Muscle of arm (tissue), 12 donors: ENCODE measurements around the gene MAN1C1. TPM values are rescaled to one million over a fixed set of nuclear protein-coding genes. Genes with fewer than 3 reads are reported as not detected.
A peak's percentile ranks its signal among the peaks of the same experiment; 100 is the strongest.

Experiments used
- DNase-seq: peaks from one replicate; pipeline ENCODE4 v3.0.0-alpha.2; 2013
- polyA plus RNA-seq, 12 donors: library from polyadenylated mRNA; unstranded; fragments of 120-200 nt; gene quantifications; one replicate each; pipeline ENCODE4 v1.2.1, GENCODE V29; 2013; ENCODE audit not compliant: insufficient read length in 12 of 12

MAN1C1 gene
- polyA plus RNA-seq, 12 donors = 9.3 to 16.2 (median 11.6) TPM; not detected in 1

GRCh38 chr1:25754470-25755181 lies 138.0 kb downstream of the MAN1C1 start:
- DNase-seq = peak; percentile 69

DNA sequence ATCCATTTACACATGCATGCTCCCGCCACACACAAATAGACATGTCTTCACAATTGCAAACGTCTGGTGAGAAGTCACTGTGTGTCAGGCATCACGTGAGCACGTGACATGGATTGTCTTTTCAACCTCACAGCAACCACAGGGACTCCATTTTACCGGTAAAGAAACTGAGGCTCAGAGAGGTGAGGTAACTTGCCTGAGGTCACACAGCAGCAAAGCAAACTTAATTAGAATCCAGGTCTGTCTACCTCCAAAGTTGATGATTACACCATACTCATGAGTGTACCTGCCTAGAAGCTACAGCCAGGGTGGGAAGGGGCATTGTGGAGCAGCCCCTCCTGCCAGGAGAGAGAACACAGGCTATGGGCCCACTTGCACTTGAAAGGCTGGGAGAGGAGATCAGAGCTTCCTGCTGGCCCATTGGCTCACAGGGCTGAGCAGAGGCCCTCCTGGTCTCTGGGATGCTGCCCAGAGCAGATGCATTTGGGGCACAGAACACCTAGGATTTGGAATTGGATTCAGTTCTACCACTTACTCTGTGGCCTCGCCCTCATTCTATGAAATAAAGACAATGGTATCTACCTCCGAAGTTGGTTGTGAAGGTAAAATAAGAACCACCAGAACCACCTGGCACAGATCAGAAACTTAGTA lies 139.0 kb downstream of the MAN1C1 start:
- DNase-seq = no peak

DNA sequence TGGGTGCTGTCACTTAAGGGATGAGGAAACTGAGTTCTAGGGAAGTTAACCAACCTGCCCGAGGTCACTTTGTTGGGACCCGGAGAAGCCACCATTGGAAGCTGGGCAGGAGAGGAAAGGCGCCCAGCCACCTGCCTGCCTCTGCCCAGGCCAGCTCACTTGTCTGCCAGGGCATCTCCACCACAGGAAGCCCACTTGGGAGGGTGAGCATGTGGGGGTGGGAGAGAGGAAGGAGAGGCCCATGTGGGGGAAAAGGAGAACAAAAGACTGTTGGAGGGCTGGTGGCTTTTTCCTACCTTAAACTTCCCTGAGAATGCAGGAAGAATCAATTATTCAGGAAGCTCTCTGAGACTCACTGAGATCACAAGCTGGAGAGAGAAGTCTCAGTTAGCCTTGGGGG lies 139.6 kb downstream of the MAN1C1 start:
- DNase-seq = no peak

- no peak for DNase-seq
Observed at GRCh38 chr1:25757151-25757845, 140.7 kb downstream of the MAN1C1 start.

DNA sequence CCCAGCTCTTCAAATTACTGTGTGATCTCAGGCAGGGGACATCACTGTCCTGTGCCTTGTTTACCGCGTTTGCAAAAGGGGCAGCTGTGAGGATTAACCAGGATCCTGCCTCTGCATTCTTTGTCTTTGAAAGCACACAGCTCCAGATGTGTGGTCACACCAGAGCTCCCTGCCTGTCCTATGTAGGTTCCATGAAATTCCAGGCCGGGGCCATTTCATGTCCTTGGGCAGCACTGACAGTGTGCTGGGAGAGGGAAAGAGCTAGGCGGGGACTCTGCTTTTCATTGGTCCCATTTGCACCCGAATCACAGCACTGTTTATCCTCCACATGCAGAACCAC lies 141.2 kb downstream of the MAN1C1 start:
- DNase-seq = no peak

- DNase-seq = no peak
Observed at GRCh38 chr1:25758466-25759070, 142.0 kb downstream of the MAN1C1 start.

- DNase-seq = no peak
Observed at GRCh38 chr1:25760122-25760719, 143.6 kb downstream of the MAN1C1 start.

GRCh38 chr1:25760871-25761270 lies 144.3 kb downstream of the MAN1C1 start:
- DNase-seq = no peak

DNA sequence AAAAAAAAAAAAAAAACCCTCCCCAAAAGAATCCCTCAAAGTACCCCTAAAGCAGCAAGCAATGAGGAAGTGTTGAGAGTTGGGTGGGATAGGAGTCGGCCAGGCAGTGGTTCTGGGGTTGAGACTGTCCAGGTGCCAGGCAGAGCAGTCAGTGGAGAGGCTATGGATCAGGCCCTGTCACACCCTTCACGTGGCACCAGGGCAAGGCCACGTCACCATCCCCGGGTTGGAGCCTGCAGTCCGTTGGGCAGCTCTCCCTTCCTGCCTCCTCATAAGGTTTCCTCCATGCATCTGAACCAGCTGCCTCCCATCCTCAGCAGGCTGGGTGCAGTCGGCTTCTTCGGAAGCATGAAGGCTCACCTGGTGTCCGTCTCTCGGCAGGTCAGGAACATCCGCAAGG lies 146.9 kb downstream of the MAN1C1 start:
- DNase-seq = no peak

- no peak for DNase-seq
Observed at GRCh38 chr1:25765136-25765922, 148.7 kb downstream of the MAN1C1 start.

DNA sequence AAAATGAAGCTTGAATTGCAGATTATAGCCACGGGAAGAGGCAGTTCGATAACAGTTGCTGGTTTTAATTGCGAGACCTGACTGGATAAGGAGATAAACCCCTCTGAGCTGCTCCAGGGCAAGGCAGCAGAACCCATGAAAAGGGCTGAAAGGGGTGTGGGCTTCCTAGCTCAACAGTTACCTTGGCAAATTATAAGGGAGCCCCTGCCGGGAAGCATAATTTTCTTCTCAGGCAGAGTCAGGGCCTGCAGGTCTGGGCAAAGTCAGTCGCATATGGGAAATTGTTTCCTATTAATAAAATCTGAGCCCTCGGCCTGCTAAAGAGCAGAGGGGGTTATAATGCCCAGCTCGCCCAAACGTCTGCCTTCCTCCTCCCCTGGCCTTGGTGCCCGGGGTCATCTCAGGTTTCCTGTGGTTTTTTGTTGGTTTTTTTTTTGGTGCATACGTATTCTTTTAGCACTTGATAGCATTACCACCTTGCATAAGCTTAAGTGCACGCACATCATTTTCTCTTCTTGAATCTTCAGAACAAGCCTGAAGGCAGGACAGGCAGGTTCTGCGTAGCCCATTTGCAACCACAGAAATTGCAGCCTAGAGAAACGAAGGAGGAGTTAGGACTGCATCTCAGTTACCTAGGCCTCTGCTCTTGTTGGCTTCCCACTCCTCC lies 149.5 kb downstream of the MAN1C1 start:
- DNase-seq = no peak

GRCh38 chr1:25766721-25767436 lies 150.3 kb downstream of the MAN1C1 start:
- DNase-seq = no peak

GRCh38 chr1:25767437-25767770 lies 150.8 kb downstream of the MAN1C1 start:
- DNase-seq = no peak

DNA sequence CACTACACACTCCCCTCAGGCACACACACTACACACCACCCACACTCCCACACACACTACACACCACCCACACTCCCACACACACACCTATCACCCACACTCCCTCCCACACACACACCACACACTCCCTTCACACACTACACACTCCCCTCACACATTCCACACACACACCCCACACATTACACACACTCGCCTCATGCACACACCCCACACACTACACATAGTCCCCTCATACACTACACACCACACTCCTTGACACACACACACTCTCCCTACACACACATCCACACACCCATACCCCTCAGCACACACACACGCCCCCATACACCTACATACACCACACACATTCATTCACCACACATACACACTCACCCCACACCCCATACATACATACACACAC lies 152.4 kb downstream of the MAN1C1 start:
- DNase-seq = no peak

GRCh38 chr1:25769625-25770383 lies 153.2 kb downstream of the MAN1C1 start:
- no peak for DNase-seq

DNA sequence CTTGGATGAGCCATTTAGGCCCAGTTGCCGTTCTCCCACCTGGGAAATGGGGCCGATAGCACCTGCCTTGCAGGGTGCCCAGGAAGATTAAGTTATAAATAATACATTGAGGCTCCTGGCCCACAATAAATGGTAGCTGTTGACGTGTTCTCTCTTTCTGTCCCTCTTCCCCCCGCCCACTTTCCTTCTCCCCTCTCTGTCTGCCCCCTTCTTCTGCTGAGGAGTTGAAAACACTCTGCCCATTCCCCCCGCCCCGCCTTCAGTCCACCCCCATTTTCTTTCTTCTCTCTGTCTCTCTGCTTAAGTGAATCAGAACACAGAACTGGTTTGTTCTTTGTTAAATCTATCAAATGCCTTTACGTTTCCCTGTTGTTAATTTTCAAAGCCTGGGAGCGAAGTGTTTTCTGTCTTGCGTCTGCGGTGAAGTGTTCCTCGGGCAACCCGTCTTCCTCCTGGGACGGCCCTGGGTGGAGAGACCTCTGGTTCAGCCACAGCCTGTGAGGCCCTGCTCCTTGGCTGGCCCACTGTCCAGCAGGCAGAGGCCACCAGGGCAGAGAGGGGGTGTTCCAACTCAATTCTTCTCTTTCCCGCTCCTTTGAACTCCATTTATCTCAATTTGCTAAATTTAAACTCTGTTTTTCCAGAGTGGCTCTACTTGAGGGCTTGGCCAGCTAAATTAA lies 154.1 kb downstream of the MAN1C1 start:
- DNase-seq = no peak

DNA sequence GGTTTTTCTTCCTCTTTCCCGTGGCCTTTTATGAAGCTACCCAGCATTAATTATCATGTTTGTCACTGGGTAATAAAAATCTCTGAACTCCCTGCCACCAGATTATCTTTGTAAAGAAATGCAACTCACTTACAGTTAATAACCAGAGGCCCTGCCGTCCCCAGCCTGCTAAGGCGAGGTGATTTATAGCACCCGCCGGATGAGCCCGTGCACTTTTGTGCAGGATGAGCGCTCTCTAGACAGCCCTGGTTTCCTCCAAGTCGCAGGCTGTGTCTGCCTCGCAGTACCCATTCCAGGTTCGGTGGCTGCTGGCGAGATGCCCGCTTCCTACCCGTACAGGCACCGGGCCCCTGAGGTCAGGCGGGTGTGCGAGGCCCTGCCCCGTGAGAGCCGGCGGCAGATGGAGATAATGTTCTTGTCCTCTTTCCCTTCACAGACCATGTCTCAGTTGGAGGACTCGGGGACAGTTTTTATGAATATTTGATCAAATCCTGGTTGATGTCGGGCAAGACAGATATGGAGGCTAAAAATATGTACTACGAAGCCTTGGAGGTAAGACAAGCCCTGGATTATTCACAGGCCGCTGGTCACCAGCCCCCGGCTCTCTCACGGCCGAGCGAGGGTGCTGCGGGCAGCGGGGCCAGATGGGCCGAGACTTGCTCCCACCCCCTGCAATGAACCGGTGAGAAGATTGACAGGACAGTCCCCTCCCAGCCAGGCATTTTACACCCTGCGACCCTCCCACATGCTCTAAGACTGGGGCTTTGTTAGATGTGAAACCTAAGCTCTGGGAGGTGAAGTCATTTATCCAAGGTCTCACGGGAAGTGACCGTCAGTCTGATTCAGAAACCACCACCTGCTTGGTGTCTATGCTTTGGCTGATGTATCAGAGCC lies 154.9 kb downstream of the MAN1C1 start:
- peak; percentile 37 for DNase-seq

GRCh38 chr1:25772164-25772563 lies 155.6 kb downstream of the MAN1C1 start:
- no peak for DNase-seq
